ENCODE measurements around the gene SPATS1.
A peak's percentile ranks its signal among the peaks of the same experiment; 100 is the strongest.
"Not testable (repeated sequence)": the region's sequence is repeated elsewhere in the genome, so short reads cannot be mapped to it uniquely, and the experiment has no call there.

Gene SPATS1

GRCh38 chr6:44311304-44311703 is 31.1 kb upstream of the SPATS1 start:
- CTCF ChIA-PET, result interaction anchor here (0.7 to 2.9 kb wide), 2 partner anchors 27 to 1942 kb away, joined by 3 to 15 read pairs; no protein-coding TSS in a partner anchor
- TF ChIP-seq ELF4 (IDR thresholded peaks at IDR 0.05), result no peak
- TF ChIP-seq FOXK2 (IDR thresholded peaks at IDR 0.05), result no peak
- no peak for TF ChIP-seq BHLHE40 (IDR thresholded peaks at IDR 0.05; ENCODE audit: borderline replicate concordance)
- TF ChIP-seq PKNOX1 (IDR thresholded peaks at IDR 0.05), result no peak
- no peak for TF ChIP-seq SUZ12 (IDR thresholded peaks at IDR 0.05)
- no peak for TF ChIP-seq SP1 (IDR thresholded peaks at IDR 0.05)
- POLR2A ChIA-PET, result no interaction called here
- no peak for DNase-seq (ENCODE audit: extremely low spot score)

GRCh38 chr6:44311767-44312166 is 30.7 kb upstream of the SPATS1 start:
- CTCF ChIA-PET, result interaction anchor here (1.4 to 2.9 kb wide), 2 partner anchors 20 to 26 kb away, joined by 5 to 15 read pairs; no protein-coding TSS in a partner anchor
- POLR2A ChIA-PET, result interaction anchor here (1.8 to 2.2 kb wide), 2 partner anchors 8 to 43 kb away, joined by 12 to 14 read pairs; no protein-coding TSS in a partner anchor
- DNase-seq (ENCODE audit: extremely low spot score), result no peak
- no peak for TF ChIP-seq ELF4 (IDR thresholded peaks at IDR 0.05)
- TF ChIP-seq FOXM1 (IDR thresholded peaks at IDR 0.05; ENCODE audit: borderline replicate concordance), result no peak
- no peak for TF ChIP-seq TARDBP (IDR thresholded peaks at IDR 0.05)
- TF ChIP-seq CTBP1 (IDR thresholded peaks at IDR 0.05; ENCODE audit: borderline replicate concordance), result no peak
- no peak for TF ChIP-seq NFRKB (IDR thresholded peaks at IDR 0.05)
- TF ChIP-seq ZNF384 (IDR thresholded peaks at IDR 0.05), result no peak
- TF ChIP-seq HDGF (IDR thresholded peaks at IDR 0.05; ENCODE audit: borderline replicate concordance), result no peak
- no peak for TF ChIP-seq SP1 (IDR thresholded peaks at IDR 0.05)
- no peak for TF ChIP-seq ARNT (IDR thresholded peaks at IDR 0.05)
- no peak for TF ChIP-seq L3MBTL2 (conservative IDR thresholded peaks at IDR 0.05)

- CTCF ChIA-PET, result interaction anchor here (0.5 to 2.9 kb wide), 13 partner anchors 8 to 144 kb away, joined by 3 to 15 read pairs (median 3); no protein-coding TSS in a partner anchor
- DNase-seq (ENCODE audit: extremely low spot score), result peak; percentile 92
- TF ChIP-seq HDGF (IDR thresholded peaks at IDR 0.05; ENCODE audit: borderline replicate concordance), result no peak
- no peak for TF ChIP-seq SP1 (IDR thresholded peaks at IDR 0.05)
- TF ChIP-seq LEF1 (IDR thresholded peaks at IDR 0.05; ENCODE audit: borderline replicate concordance), result no peak
- peak; percentile 76 for TF ChIP-seq ELF4 (IDR thresholded peaks at IDR 0.05)
- no peak for TF ChIP-seq TARDBP (IDR thresholded peaks at IDR 0.05)
- TF ChIP-seq L3MBTL2 (conservative IDR thresholded peaks at IDR 0.05), result peak; percentile 46
- peak; percentile 63; the same call in 1 of the 2 replicates for TF ChIP-seq NFRKB (IDR thresholded peaks at IDR 0.05)
- TF ChIP-seq BHLHE40 (IDR thresholded peaks at IDR 0.05; ENCODE audit: borderline replicate concordance), result no peak
- peak; percentile 77; the same call in 1 of the 2 replicates for TF ChIP-seq FOXM1 (IDR thresholded peaks at IDR 0.05; ENCODE audit: borderline replicate concordance)
- no peak for TF ChIP-seq FOXA1 (IDR thresholded peaks at IDR 0.05)
- POLR2A ChIA-PET, result interaction anchor here (0.6 to 2.2 kb wide), 13 partner anchors 8 to 66 kb away, joined by 3 to 14 read pairs (median 4); no protein-coding TSS in a partner anchor
Measured at GRCh38 chr6:44312901-44313788, 29.3 kb upstream of the SPATS1 start, which contains the start of gene AARS2. Gene AARS2 (minus strand): TSS chr6:44313347. CDS start chr6:44313323, 24 bp downstream.

GRCh38 chr6:44314657-44315056 is 27.8 kb upstream of the SPATS1 start:
- ChIA-PET POLR2A (interaction anchor here (0.7 kb wide), 1 partner anchor 24 kb away, joined by 3 read pairs; no protein-coding TSS in a partner anchor), CTCF (interaction anchor here (0.6 to 1.9 kb wide), 3 partner anchors 9 to 241 kb away, joined by 3 to 8 read pairs (median 3); no protein-coding TSS in a partner anchor)
- not testable (repeated sequence) for DNase-seq (ENCODE audit: extremely low spot score)

- no peak for DNase-seq (ENCODE audit: extremely low spot score)
- ChIA-PET CTCF (interaction anchor here (1.9 kb wide), 1 partner anchor 10 kb away, joined by 8 read pairs; no protein-coding TSS in a partner anchor), POLR2A (no interaction called here)
- TF ChIP-seq L3MBTL2 (conservative IDR thresholded peaks at IDR 0.05) (no peak), CTBP1 (IDR thresholded peaks at IDR 0.05; ENCODE audit: borderline replicate concordance) (no peak), LEF1 (IDR thresholded peaks at IDR 0.05; ENCODE audit: borderline replicate concordance) (no peak), ARNT (IDR thresholded peaks at IDR 0.05) (no peak), SUZ12 (IDR thresholded peaks at IDR 0.05) (no peak), FOXK2 (IDR thresholded peaks at IDR 0.05) (no peak), PKNOX1 (IDR thresholded peaks at IDR 0.05) (no peak), NFRKB (IDR thresholded peaks at IDR 0.05) (no peak), FOXA1 (IDR thresholded peaks at IDR 0.05) (no peak), HDGF (IDR thresholded peaks at IDR 0.05; ENCODE audit: borderline replicate concordance) (no peak), SP1 (IDR thresholded peaks at IDR 0.05) (no peak), BHLHE40 (IDR thresholded peaks at IDR 0.05; ENCODE audit: borderline replicate concordance) (no peak), FOXM1 (IDR thresholded peaks at IDR 0.05; ENCODE audit: borderline replicate concordance) (no peak), TARDBP (IDR thresholded peaks at IDR 0.05) (no peak), ZNF384 (IDR thresholded peaks at IDR 0.05) (no peak), ELF4 (IDR thresholded peaks at IDR 0.05) (no peak)
Measured at GRCh38 chr6:44315516-44315915, 26.9 kb upstream of the SPATS1 start.

GRCh38 chr6:44315951-44316350 is 26.5 kb upstream of the SPATS1 start:
- ChIA-PET POLR2A (no interaction called here), CTCF (interaction anchor here (1.9 kb wide), 1 partner anchor 11 kb away, joined by 8 read pairs; no protein-coding TSS in a partner anchor)
- no peak for DNase-seq (ENCODE audit: extremely low spot score)
- no peak for TF ChIP-seq FOXK2 (IDR thresholded peaks at IDR 0.05)
- no peak for TF ChIP-seq ZNF384 (IDR thresholded peaks at IDR 0.05)

GRCh38 chr6:44316481-44316880 is 26.0 kb upstream of the SPATS1 start:
- TF ChIP-seq FOXM1 (IDR thresholded peaks at IDR 0.05; ENCODE audit: borderline replicate concordance) (no peak), SP1 (IDR thresholded peaks at IDR 0.05) (no peak), TARDBP (IDR thresholded peaks at IDR 0.05) (no peak), FOXK2 (IDR thresholded peaks at IDR 0.05) (no peak), PKNOX1 (IDR thresholded peaks at IDR 0.05) (no peak), LEF1 (IDR thresholded peaks at IDR 0.05; ENCODE audit: borderline replicate concordance) (no peak), SUZ12 (IDR thresholded peaks at IDR 0.05) (no peak), ELF4 (IDR thresholded peaks at IDR 0.05) (no peak), L3MBTL2 (conservative IDR thresholded peaks at IDR 0.05) (no peak), HDGF (IDR thresholded peaks at IDR 0.05; ENCODE audit: borderline replicate concordance) (no peak), FOXA1 (IDR thresholded peaks at IDR 0.05) (no peak), NFRKB (IDR thresholded peaks at IDR 0.05) (no peak), CTBP1 (IDR thresholded peaks at IDR 0.05; ENCODE audit: borderline replicate concordance) (no peak), ZNF384 (IDR thresholded peaks at IDR 0.05) (no peak), BHLHE40 (IDR thresholded peaks at IDR 0.05; ENCODE audit: borderline replicate concordance) (no peak), ARNT (IDR thresholded peaks at IDR 0.05) (no peak)
- CTCF ChIA-PET, result no interaction called here
- POLR2A ChIA-PET, result no interaction called here
- no peak for DNase-seq (ENCODE audit: extremely low spot score)

GRCh38 chr6:44317136-44317631 is 25.3 kb upstream of the SPATS1 start:
- CTCF ChIA-PET; POLR2A ChIA-PET; DNase-seq (ENCODE audit: extremely low spot score): not testable (repeated sequence)
